Brain pericyte (primary cell): ENCODE measurements around the gene AIFM1.

ENCODE experiments used
- DNase-seq: peaks from one replicate; pipeline ENCODE4 v3.0.0-alpha.2; 2012; ENCODE audit warnings: low read depth, low spot score

AIFM1 gene

GRCh38 chrX:130093271-130093670 lies 72.4 kb downstream of the AIFM1 start:
- DNase-seq: no peak

GRCh38 chrX:130091980-130092522 lies 73.6 kb downstream of the AIFM1 start:
- no peak for DNase-seq

DNA sequence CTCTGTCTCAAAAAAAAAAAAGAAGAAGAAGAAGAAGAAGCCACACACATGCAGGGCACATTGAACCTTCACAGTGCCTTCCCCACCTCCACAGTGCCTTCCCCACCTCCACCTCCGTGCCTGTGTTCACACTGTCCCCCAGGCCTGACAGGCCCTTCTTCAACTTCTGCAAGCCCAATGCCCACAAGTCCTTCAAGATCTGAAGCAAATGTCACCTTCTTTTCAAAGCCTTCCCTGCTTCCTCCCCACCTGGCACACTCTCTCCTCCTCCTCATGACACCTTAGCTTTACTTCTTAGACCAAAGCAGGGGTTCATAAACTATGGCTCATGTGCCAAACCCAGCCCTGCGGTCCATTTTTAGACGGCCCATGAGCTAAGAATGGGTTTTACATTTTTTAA lies 75.3 kb downstream of the AIFM1 start:
- DNase-seq: no peak

DNA sequence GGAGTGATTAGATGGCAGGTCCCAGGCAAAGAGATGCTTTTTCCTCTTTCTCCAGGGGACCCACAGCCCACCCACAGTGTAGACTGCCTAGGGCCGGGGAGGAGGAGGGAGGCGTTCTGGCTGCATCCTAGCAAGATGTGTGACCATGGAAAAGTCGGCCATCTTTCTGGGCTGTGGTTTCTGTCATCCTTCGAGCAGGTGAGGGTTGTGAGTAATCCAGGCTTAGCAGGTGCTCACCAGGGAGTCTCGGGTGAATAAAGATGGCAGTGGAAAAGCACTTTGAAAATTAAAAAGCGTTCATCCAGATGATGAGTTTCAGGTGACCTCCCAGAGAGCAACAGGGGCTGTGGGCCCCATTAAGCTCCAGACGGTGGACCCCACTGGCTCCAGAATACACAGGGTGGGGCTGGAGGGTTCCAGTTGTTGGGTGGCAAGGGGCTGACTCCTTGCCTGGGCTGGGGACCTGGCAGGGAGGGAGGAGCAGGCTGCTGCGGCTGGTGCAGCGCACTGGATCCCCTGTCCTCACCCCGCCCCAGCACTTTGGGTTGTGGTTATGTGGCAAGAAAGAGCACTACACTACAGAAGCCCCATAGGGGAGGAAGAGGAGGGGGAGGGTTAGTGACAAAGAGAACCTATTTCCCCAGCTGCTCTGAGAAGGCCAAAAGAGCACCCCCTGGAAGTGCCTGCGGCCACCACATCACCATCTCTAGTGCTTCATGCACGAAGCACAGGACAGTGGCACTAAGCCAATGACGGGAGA lies 79.0 kb downstream of the AIFM1 start:
- no peak for DNase-seq

DNA sequence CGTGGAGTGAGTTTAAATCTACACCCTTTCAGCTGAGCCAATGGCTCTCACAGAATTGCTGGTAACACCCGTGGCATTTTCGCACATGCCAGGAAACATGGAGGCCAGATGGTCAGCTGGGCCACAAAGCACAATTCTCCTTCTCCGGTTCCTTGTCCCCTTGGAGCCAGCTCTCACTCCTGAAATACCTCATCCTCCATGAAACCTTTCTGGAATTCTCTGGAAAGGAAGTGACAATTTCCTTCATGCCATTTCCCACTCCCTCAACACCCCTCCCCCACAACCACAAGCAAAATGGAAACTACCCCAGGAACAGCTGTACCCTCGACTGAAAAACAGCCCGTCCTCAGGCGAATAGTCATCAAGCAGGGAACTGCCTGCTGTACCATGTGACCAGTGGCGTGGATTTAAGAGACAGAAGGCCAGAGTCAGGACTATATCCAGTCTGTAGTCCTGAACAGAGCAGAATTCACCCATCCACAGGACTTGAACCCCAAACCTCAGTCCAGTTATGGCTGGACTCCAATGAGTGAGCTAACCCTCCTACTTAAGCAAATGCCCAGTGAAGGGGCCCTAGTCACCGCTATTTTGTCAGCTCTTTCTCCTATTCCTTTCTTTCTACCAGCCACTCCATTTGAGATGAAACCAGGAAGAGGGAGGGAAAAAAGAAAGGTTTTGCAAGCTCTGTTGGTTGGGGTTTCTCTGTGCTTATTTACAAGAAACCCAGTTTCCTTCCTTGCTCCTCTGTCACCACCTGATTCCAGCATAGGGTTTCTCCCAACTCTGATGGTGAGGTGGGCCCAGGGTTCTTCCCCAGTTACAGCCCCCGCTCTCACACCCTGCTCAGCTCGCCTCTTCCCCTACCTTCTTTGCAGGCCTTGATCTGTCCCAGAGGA lies 79.8 kb downstream of the AIFM1 start:
- no peak for DNase-seq

GRCh38 chrX:130084631-130085237 lies 80.9 kb downstream of the AIFM1 start:
- DNase-seq: no peak

DNA sequence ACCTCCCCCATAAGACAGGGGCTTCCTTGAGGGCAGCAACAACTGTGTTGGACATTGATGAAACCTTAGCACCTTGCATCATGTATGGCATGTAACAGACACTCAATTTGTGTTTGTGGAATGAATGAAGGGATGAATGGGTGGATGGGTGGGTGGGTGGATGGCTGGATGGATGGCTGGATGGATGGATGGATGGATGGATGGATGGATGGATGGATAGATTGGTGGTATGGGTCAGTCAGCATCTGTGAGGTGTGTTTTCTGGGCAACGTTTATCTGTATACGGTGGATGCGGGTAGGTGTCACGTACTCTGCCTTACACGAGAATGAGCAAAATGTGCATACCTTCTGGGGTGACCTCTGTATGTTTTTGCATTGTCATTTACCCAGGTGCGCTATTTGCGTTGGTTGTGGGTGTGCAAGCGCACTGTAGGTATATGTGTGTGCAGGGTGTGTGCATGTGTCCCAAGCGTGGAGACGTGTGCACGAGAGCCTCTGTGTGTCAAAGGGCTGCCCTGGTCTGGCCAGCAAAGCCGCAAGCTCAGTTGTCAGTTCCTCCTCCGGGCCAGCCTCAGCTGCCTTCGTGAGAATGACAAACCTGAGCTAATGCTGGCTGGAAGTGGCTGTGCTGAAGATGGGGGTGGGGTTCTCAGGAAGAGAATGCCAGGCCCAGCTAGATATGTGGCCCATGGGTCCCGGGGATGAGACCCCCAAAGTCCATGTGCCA lies 81.8 kb downstream of the AIFM1 start:
- no peak for DNase-seq

DNA sequence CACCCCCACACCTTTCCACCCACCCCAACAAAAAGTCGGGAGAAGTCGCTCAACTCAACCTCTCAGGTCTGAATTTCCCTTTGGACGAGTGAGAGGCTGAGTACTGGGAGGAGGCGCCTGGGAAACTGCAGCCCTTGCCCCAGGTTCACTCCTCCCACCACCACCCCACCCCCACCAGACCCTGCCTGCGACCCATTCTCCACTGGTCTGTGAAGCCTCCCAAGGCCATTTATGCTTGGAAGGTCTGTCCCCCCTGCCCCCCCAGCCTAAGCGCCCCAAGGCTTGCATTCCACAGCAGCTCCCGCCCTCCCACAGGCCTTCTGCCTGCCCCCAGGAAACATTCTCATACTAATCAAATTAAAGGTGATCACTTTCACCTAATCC lies 82.5 kb downstream of the AIFM1 start:
- no peak for DNase-seq

- no peak for DNase-seq
Measured at GRCh38 chrX:130082244-130083106, 83.2 kb downstream of the AIFM1 start.

- DNase-seq: no peak
Measured at GRCh38 chrX:130081421-130082045, 84.1 kb downstream of the AIFM1 start.

DNA sequence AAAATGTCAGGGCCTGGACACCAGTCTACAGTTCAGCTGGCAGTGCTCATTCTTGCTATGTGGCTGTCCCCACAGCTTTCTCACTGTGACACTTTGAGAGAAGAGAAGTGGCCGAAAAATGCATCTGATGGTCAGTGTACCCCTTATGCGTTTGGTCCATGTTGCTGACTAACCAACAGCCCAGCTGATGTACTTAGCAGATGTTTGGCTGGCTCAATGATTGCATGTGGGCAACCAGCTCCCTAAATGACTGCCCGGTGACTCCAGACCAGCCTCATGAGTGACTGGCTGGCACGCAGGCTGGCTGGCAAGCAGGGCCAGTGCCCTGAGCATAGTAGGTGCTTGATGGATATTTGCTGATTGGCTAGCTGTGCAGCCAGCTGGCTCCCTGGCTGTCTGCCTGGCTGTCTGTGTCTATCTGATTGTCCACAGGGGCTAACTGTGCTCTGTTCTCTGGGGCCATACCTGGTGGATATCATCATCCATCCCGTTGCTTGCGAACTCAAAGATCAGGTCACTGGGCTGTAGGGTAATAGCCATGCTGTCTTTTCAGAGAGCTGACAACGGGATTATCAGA lies 84.8 kb downstream of the AIFM1 start:
- no peak for DNase-seq

- DNase-seq: no peak
Measured at GRCh38 chrX:130079824-130080406, 85.7 kb downstream of the AIFM1 start.
